ENCODE results near the gene KIAA0930.
A peak's percentile ranks its signal among the peaks of the same experiment; 100 is the strongest.

KIAA0930 gene

GRCh38 chr22:45206233-45206632 lies 34.5 kb downstream of the KIAA0930 start:
- Mint-ChIP-seq H3K4me3 (no peak overlapping the region), H3K27me3 (no peaks in the 10 kb centered on the region), H3K9me3 (no peaks in the 10 kb centered on the region), H3K36me3 (ENCODE audit: insufficient read depth) (peaks cover 8% of the 10 kb centered on the region), H3K4me1 (peaks cover 13% of the 10 kb centered on the region), H3K27ac (ENCODE audit: low read depth) (no peak overlapping the region)
- DNase-seq (ENCODE audit: low spot score in 2 of 2), result no peak
- ATAC-seq (replicated peaks; ENCODE audit: extremely low read depth, poor library complexity, severe bottlenecking), result no peak

DNA sequence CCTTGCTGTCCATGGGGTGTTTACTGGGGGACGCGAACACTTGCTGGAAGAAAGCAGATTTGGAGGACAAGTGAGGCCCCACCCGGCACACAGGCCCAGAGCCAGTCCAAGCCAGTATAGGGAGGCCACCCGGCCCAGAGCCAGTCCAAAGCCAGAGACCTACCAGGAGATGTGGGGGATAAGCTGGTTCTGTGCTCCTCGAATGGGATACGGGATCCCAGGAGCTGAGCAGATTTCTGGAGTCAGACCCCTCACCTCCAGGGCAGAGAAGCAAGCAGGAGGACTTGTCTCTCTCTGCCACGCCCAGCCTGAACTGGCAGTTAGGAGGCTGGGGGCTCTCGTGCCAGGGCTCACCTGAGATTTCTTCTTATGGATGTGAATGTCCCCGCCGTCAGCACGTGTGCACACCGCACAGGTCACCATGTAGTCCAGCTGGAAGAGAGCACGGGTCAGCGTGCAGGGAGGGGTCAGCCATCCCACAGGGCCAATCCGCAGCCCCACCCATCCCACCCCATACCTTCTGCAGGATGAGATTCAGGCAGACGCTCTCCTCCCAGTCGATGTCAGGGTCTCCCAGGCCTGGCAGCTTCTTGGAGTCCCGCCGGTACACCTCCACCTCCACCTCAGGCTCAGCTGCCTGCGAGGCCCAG lies 35.3 kb downstream of the KIAA0930 start:
- peak overlapping the region; percentile 19 for H3K27ac Mint-ChIP-seq (ENCODE audit: low read depth)
- peaks cover 8% of the 10 kb centered on the region for H3K36me3 Mint-ChIP-seq (ENCODE audit: insufficient read depth)

DNA sequence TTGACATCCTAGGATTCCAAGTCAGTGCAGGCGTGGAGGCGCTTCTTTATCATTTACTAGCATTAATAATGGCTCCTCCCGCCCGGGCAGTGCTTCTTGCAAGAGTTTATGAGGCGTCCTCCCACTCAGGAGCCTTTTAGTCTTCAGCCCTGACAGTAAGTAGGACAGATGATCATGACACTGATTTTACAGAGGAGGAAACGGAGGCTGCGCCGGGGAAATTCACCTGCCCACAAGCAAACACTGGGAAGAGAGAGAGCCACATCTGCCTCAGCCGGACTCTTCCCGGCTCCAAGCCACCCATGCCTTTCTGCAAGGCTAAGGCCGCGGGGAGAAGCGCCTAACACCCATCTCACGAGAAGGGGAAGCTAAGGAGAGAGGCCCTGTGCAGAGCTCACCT lies 35.9 kb downstream of the KIAA0930 start:
- H3K36me3 Mint-ChIP-seq (ENCODE audit: insufficient read depth), result peaks cover 8% of the 10 kb centered on the region
- peak overlapping the region; percentile 19 for H3K27ac Mint-ChIP-seq (ENCODE audit: low read depth)
- peaks cover 10% of the 10 kb centered on the region for H3K4me1 Mint-ChIP-seq
- DNase-seq (ENCODE audit: low spot score in 2 of 2) (no peak), ATAC-seq (replicated peaks; ENCODE audit: extremely low read depth, poor library complexity, severe bottlenecking) (no peak)
- H3K4me3 Mint-ChIP-seq, result no peak overlapping the region
- H3K9me3 Mint-ChIP-seq, result no peaks in the 10 kb centered on the region
- no peaks in the 10 kb centered on the region for H3K27me3 Mint-ChIP-seq

More for the DNA sequence above, 35.3 kb downstream of the KIAA0930 start:
- peaks cover 13% of the 10 kb centered on the region for H3K4me1 Mint-ChIP-seq
- DNase-seq (ENCODE audit: low spot score in 2 of 2) (no peak), ATAC-seq (replicated peaks; ENCODE audit: extremely low read depth, poor library complexity, severe bottlenecking) (no peak)
- H3K4me3 Mint-ChIP-seq, result no peak overlapping the region
- H3K27me3 Mint-ChIP-seq, result no peaks in the 10 kb centered on the region
- no peaks in the 10 kb centered on the region for H3K9me3 Mint-ChIP-seq

DNA sequence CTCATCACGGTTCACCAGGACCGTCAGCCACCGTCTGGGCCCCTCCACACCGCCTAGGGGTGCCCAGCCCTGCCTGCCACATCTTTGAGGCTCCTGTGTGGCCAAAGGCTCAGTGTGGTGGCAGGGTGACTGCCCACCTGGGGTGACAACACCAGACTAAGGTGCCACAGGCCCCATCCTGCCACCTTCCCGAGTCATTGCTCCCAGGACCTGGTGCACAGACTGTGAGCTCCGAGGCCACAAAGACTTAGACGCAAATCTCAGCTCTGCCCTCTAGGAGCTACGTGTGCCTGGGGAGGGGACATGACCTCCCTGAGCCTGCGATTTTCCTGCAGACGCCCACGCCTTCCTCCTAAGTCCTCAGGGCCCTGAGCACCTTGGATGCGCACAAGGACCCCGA lies 36.5 kb downstream of the KIAA0930 start:
- Mint-ChIP-seq H3K36me3 (ENCODE audit: insufficient read depth) (peaks cover 9% of the 10 kb centered on the region), H3K4me1 (peaks cover 5% of the 10 kb centered on the region), H3K27ac (ENCODE audit: low read depth) (no peak overlapping the region), H3K9me3 (no peaks in the 10 kb centered on the region), H3K4me3 (no peak overlapping the region), H3K27me3 (no peaks in the 10 kb centered on the region)
- no peak for DNase-seq (ENCODE audit: low spot score in 2 of 2)
- ATAC-seq (replicated peaks; ENCODE audit: extremely low read depth, poor library complexity, severe bottlenecking), result no peak

DNA sequence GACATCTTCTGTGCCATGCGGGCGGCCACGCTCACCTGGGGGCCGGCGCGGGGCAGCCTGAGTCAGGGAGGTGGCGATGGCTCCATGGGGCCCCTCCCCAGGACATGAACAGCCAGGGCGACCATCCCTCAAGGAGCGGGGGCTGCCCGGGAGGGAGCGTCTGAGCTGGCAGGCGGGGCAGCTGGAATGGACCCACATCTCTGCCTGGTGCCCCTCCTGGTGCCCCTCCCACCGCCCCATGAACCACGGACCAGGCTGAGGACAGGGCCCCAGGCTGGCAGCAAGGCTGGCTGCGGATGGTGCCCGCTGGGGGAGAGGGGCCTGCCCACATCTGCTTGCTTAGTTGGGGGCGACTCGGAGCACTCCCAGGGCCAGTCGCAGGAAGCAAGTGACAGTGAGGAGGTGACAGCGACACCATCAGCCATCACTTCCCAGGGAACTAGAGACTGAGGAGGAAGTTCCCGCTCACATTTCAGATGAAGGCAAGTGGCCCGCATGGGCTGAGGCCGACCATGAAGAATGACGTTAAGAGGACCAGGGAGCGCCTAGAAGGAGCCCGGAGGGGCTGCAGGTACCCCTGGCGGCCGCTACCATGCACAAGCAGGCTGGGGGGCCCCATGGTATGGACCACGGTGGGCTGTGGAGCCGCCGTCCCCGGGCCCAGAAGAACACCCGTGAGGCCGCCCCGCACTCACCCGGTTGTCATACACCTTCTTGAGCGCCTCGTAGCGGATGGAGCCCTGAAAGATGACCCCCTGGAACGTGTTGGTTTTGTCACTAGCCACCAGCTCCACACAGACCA lies 37.3 kb downstream of the KIAA0930 start:
- H3K36me3 Mint-ChIP-seq (ENCODE audit: insufficient read depth), result peaks cover 8% of the 10 kb centered on the region
- ATAC-seq (replicated peaks; ENCODE audit: extremely low read depth, poor library complexity, severe bottlenecking) (no peak), DNase-seq (ENCODE audit: low spot score in 2 of 2) (no peak)
- H3K4me3 Mint-ChIP-seq, result no peak overlapping the region
- no peaks in the 10 kb centered on the region for H3K9me3 Mint-ChIP-seq
- no peaks in the 10 kb centered on the region for H3K27me3 Mint-ChIP-seq
- H3K4me1 Mint-ChIP-seq, result peaks cover 4% of the 10 kb centered on the region
- H3K27ac Mint-ChIP-seq (ENCODE audit: low read depth), result no peak overlapping the region

DNA sequence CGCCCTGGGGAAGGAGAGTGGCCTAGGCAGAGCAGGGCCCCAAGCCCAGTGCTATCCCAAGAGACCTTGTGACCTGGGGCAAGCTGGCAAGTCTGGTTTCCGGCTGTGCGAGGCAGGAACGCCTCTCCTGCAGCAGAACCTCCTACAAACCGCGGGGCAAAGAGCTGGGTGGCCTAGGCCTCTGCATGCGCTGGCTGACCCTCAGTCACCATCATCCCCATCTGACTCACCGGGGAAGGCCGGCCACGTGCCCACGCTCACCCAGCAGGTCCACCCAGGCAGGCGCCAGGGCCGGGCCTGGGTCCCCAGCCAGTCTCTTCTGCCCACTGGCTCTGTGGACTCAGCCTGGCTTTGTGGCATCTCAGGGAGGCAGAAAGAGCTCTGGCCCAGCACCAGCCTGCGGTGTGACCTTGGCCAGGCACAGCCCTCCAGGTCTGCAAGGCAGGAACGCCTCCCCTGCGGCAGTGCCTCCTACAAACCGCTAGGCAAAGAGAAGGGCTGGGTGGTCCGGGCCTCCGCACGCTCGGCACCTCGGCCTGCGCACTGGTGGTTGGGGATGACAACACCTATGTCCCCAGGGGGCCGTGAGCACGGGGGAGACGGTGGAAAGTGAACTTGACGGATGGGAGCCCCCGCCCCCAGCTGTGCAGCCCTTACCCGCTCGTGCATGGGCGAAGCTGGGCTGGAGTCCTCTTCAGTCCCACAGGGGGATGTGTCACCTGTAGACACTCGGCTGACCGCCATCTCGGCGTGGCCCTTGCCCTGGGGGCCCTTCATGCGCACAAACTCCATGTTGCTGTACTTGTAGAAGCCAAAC lies 38.2 kb downstream of the KIAA0930 start:
- ATAC-seq (replicated peaks; ENCODE audit: extremely low read depth, poor library complexity, severe bottlenecking) (no peak), DNase-seq (ENCODE audit: low spot score in 2 of 2) (no peak)
- Mint-ChIP-seq H3K4me1 (no peaks in the 10 kb centered on the region), H3K27me3 (no peaks in the 10 kb centered on the region), H3K4me3 (no peak overlapping the region), H3K36me3 (ENCODE audit: insufficient read depth) (peaks cover 9% of the 10 kb centered on the region), H3K27ac (ENCODE audit: low read depth) (no peak overlapping the region), H3K9me3 (no peaks in the 10 kb centered on the region)

- peaks cover 9% of the 10 kb centered on the region for H3K36me3 Mint-ChIP-seq (ENCODE audit: insufficient read depth)
- H3K9me3 Mint-ChIP-seq, result no peaks in the 10 kb centered on the region
- no peak overlapping the region for H3K4me3 Mint-ChIP-seq
- ATAC-seq (replicated peaks; ENCODE audit: extremely low read depth, poor library complexity, severe bottlenecking), result no peak
- H3K27ac Mint-ChIP-seq (ENCODE audit: low read depth), result no peak overlapping the region
- H3K4me1 Mint-ChIP-seq, result no peaks in the 10 kb centered on the region
- DNase-seq (ENCODE audit: low spot score in 2 of 2), result no peak
- no peaks in the 10 kb centered on the region for H3K27me3 Mint-ChIP-seq
Observed at GRCh38 chr22:45201678-45202332, 38.9 kb downstream of the KIAA0930 start.

DNA sequence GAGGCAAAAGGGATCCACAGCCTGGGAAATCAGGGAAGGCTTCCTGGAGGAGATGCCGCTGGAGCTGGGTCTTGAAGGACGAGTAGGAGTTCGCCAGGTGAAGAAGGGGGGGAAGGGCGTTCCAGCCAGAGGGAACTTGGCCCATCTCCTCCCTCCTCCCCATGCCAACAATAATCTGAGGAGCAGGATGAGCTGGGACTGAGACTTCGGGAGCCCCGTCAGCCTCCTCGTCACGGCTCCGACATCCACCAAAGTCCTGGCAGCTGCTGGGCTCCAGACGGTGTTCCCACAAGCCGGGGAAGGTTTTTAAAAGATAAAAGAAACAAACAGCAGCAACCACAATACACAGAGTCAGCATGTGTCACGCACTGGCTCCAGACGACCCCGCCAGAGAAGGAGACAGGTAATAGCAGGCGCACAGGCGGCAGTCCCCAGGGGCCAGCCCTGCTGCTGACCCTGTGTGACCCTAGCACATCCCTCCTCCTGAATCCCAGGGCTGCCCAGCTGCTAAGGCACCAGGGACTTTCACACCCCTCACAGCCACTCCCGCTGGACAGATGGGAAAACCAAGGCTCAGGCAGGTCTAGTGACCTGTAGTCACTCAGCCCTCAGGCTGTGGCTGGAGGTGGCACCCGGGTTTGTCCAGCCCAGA lies 39.7 kb downstream of the KIAA0930 start:
- DNase-seq (ENCODE audit: low spot score in 2 of 2), result no peak
- Mint-ChIP-seq H3K27ac (ENCODE audit: low read depth) (no peak overlapping the region), H3K9me3 (no peaks in the 10 kb centered on the region), H3K36me3 (ENCODE audit: insufficient read depth) (peaks cover 9% of the 10 kb centered on the region), H3K27me3 (no peaks in the 10 kb centered on the region), H3K4me1 (no peaks in the 10 kb centered on the region), H3K4me3 (no peak overlapping the region)
- no peak for ATAC-seq (replicated peaks; ENCODE audit: extremely low read depth, poor library complexity, severe bottlenecking)

GRCh38 chr22:45200230-45200629 lies 40.5 kb downstream of the KIAA0930 start:
- H3K9me3 Mint-ChIP-seq, result no peaks in the 10 kb centered on the region
- H3K27ac Mint-ChIP-seq (ENCODE audit: low read depth), result no peak overlapping the region
- DNase-seq (ENCODE audit: low spot score in 2 of 2) (no peak), ATAC-seq (replicated peaks; ENCODE audit: extremely low read depth, poor library complexity, severe bottlenecking) (no peak)
- H3K4me3 Mint-ChIP-seq, result no peak overlapping the region
- no peaks in the 10 kb centered on the region for H3K4me1 Mint-ChIP-seq
- H3K27me3 Mint-ChIP-seq, result no peaks in the 10 kb centered on the region
- peaks cover 9% of the 10 kb centered on the region for H3K36me3 Mint-ChIP-seq (ENCODE audit: insufficient read depth)

DNA sequence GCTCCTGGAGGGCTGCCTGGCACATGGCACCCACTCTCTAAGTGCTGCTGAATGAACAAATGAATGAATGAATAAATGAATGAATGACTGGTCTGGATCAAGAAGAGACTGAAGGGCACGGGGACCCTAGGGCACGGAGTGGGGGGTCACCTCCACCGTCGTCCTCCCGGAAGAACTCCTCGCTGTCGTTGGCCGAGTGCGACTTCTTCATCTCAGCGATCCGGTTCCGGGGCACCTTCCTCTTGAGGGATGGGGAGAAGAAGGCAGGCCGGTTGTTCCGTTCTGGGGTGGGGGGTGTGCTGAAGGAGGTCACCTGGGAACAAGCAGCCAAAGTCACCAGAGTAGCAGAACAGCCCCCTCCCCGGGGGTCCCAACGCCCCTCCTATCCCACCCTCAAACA lies 41.0 kb downstream of the KIAA0930 start:
- ATAC-seq (replicated peaks; ENCODE audit: extremely low read depth, poor library complexity, severe bottlenecking), result no peak
- Mint-ChIP-seq H3K27me3 (no peaks in the 10 kb centered on the region), H3K4me1 (no peaks in the 10 kb centered on the region), H3K36me3 (ENCODE audit: insufficient read depth) (peaks cover 9% of the 10 kb centered on the region), H3K4me3 (no peak overlapping the region), H3K27ac (ENCODE audit: low read depth) (no peak overlapping the region), H3K9me3 (no peaks in the 10 kb centered on the region)
- no peak for DNase-seq (ENCODE audit: low spot score in 2 of 2)

- Mint-ChIP-seq H3K27ac (ENCODE audit: low read depth) (no peak overlapping the region), H3K27me3 (no peaks in the 10 kb centered on the region)
- no peak for DNase-seq (ENCODE audit: low spot score in 2 of 2)
Observed at GRCh38 chr22:45198463-45198795, 42.3 kb downstream of the KIAA0930 start.

More at GRCh38 chr22:45198463-45198795, 42.3 kb downstream of the KIAA0930 start:
- H3K4me3 Mint-ChIP-seq, result no peak overlapping the region
- no peak for ATAC-seq (replicated peaks; ENCODE audit: extremely low read depth, poor library complexity, severe bottlenecking)
- no peaks in the 10 kb centered on the region for H3K9me3 Mint-ChIP-seq
- no peaks in the 10 kb centered on the region for H3K4me1 Mint-ChIP-seq
- H3K36me3 Mint-ChIP-seq (ENCODE audit: insufficient read depth), result peaks cover 10% of the 10 kb centered on the region

Data from central memory CD8-positive, alpha-beta T cell (primary cell).